ENCODE results near the gene CEP57L1. TPM values are rescaled to one million over a fixed set of nuclear protein-coding genes. Genes with fewer than 3 reads are reported as not detected.
"Not testable (repeated sequence)": the region's sequence is repeated elsewhere in the genome, so short reads cannot be mapped to it uniquely, and the experiment has no call there.

The CEP57L1 gene
- total and polyA plus RNA-seq, 3 experiments from 2014 or later: 7.8 to 19.1 (median 18.6) TPM

DNA sequence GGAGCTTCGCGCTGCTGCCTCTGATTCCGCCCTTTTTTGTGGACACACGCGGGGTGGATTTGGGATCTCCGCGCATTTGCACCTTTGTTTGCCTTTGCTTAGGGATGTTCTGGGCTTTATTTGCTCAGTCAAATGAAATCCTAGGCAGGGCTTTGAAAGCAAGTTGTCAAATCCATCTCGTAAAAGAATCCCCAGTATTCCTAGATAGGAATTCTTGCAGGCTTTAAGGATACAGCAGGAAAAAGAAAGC, 453 bp downstream of the CEP57L1 start:
- H3K36me3 ChIP-seq (ENCODE audit: insufficient read depth, low read length): no peaks in the 10 kb centered on the region
- peak overlapping the region; percentile 92 to 96 (median 93) for H3K4me3 Mint-ChIP-seq
- peaks cover 0 to 14% (median 5%) of the 10 kb centered on the region in 3 donors for H3K36me3 Mint-ChIP-seq
- peaks cover 33% of the 10 kb centered on the region for H3K4me1 ChIP-seq (ENCODE audit: insufficient read depth, low read length)
- peak overlapping the region; percentile 95 for H3K4me3 ChIP-seq (ENCODE audit: low read length)
- no peaks in the 10 kb centered on the region for H3K9me3 ChIP-seq (ENCODE audit: low read length)
- H3K4me1 Mint-ChIP-seq: peaks cover 44 to 53% (median 48%) of the 10 kb centered on the region in 3 donors
- DNase-seq: no peak
- H3K27me3 ChIP-seq (ENCODE audit: insufficient read depth, low read length, poor library complexity, severe bottlenecking): no peaks in the 10 kb centered on the region
- POLR2A ChIA-PET: interaction anchor here (0.5 to 3.2 kb wide), 7 partner anchors 86 to 1379 kb away, joined by 3 to 48 read pairs (median 6); partner anchors contain the start of genes ARMC2, CD164, FOXO3 and SNX3
- H3K27me3 Mint-ChIP-seq: no peaks in the 10 kb centered on the region
- CTCF ChIA-PET: interaction anchor here (2.0 to 3.3 kb wide), 3 partner anchors 23 to 287 kb away, joined by 6 to 21 read pairs (median 14); partner anchors contain the start of gene CD164
- peak overlapping the region in 7 of 8 donors; percentile 98 to 99 (median 99) for H3K27ac Mint-ChIP-seq
- no peaks in the 10 kb centered on the region for H3K9me3 Mint-ChIP-seq
- H3K27ac ChIP-seq (ENCODE audit: low read depth, low read length): peak overlapping the region; percentile 98

DNA sequence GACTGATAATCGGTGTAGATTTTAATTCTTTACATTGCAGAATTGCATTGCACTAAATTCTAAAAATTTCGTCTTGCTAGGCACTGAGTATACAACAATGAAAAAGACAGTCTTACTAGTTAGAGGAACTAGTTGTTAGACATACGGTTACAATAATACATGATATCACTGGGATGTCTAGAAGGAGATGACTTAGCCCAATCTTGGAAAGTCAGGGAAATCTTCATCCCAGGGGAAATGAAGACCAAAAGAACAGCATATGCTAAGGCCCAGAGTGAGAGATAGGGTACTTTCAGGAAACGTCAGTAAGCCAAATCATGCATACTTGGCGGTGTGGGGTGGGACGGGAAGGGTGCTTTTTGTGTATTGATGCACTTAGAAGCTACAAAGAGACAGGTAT, 901 bp downstream of the CEP57L1 start:
- Mint-ChIP-seq H3K27me3 (no peaks in the 10 kb centered on the region), H3K9me3 (no peaks in the 10 kb centered on the region), H3K36me3 (peaks cover 0 to 15% (median 7%) of the 10 kb centered on the region in 3 donors), H3K4me1 (peaks cover 39 to 48% (median 44%) of the 10 kb centered on the region in 3 donors), H3K27ac (peak overlapping the region in 6 of 8 donors; percentile 30 to 99 (median 82)), H3K4me3 (peak overlapping the region; percentile 92 to 96 (median 93))
- ChIA-PET POLR2A (interaction anchor here (1.3 to 3.2 kb wide), 3 partner anchors 286 to 835 kb away, joined by 6 to 48 read pairs (median 17); partner anchors contain the start of genes CD164, FOXO3 and SNX3), CTCF (interaction anchor here (2.6 to 3.3 kb wide), 2 partner anchors 23 to 87 kb away, joined by 6 to 21 read pairs; no protein-coding TSS in a partner anchor)
- Histone ChIP-seq H3K36me3 (ENCODE audit: insufficient read depth, low read length) (no peaks in the 10 kb centered on the region), H3K27me3 (ENCODE audit: insufficient read depth, low read length, poor library complexity, severe bottlenecking) (no peaks in the 10 kb centered on the region), H3K4me3 (ENCODE audit: low read length) (peak overlapping the region; percentile 95), H3K4me1 (ENCODE audit: insufficient read depth, low read length) (peaks cover 33% of the 10 kb centered on the region), H3K27ac (ENCODE audit: low read depth, low read length) (peak overlapping the region; percentile 98), H3K9me3 (ENCODE audit: low read length) (no peaks in the 10 kb centered on the region)
- no peak for DNase-seq

DNA sequence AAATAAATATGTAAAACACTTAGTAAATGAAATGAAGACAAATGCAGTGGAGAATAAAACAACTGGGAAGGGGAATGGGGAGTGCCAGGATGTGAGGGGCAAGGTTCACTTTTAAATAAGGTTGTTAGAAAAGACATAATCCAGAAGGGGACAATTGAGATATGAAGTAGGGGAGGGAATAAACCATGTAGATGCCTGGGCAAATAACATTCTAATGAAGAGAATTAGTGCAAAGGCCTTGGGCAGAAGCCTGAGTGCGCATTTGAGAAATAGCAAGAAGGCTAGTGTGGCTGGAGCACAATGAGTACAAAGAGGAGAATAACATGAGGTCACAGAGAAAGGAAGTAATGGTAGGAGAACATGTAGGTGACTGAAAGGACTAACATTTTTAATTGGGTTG, 2.4 kb downstream of the CEP57L1 start:
- no peaks in the 10 kb centered on the region for H3K27me3 ChIP-seq (ENCODE audit: insufficient read depth, low read length, poor library complexity, severe bottlenecking)
- Mint-ChIP-seq H3K4me3 (peak overlapping the region in 1 of 7 donors; percentile 94), H3K27me3 (no peaks in the 10 kb centered on the region), H3K36me3 (peaks cover 0 to 19% (median 10%) of the 10 kb centered on the region in 3 donors), H3K9me3 (no peaks in the 10 kb centered on the region), H3K4me1 (peaks cover 25 to 34% (median 29%) of the 10 kb centered on the region in 3 donors), H3K27ac (peak overlapping the region in 2 of 8 donors; percentile 67 to 99)
- no peak overlapping the region for H3K4me3 ChIP-seq (ENCODE audit: low read length)
- CTCF ChIA-PET: no interaction called here
- H3K9me3 ChIP-seq (ENCODE audit: low read length): no peaks in the 10 kb centered on the region
- H3K27ac ChIP-seq (ENCODE audit: low read depth, low read length): no peak overlapping the region
- no peak for DNase-seq
- H3K36me3 ChIP-seq (ENCODE audit: insufficient read depth, low read length): no peaks in the 10 kb centered on the region
- POLR2A ChIA-PET: no interaction called here
- H3K4me1 ChIP-seq (ENCODE audit: insufficient read depth, low read length): peaks cover 19% of the 10 kb centered on the region

DNA sequence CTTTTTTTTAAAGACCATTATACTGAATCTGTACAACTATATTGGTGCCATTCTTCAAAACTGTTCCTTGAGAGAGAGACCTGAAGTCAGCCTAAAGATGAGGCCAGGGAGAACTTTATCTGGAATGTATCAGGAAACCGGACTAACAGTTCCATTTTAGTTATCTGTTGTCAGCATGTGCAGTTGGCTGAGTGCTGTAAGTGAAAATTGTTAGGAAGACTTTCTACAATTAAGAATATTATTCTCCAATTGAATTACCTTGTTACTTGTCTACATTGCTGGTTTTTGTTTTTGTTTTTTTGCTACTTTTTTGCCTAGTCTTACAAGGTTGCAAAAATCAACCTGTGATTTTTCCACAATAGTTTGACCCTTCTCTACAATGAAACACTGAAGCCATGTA, 7.5 kb downstream of the CEP57L1 start:
- no peaks in the 10 kb centered on the region for H3K36me3 ChIP-seq (ENCODE audit: insufficient read depth, low read length)
- H3K27me3 Mint-ChIP-seq: no peaks in the 10 kb centered on the region
- H3K27ac ChIP-seq (ENCODE audit: low read depth, low read length): no peak overlapping the region
- ChIA-PET POLR2A (no interaction called here), CTCF (no interaction called here)
- no peaks in the 10 kb centered on the region for H3K4me1 ChIP-seq (ENCODE audit: insufficient read depth, low read length)
- H3K27ac Mint-ChIP-seq: no peak overlapping the region
- H3K4me3 Mint-ChIP-seq: no peak overlapping the region
- peaks cover 0 to 10% (median 5%) of the 10 kb centered on the region in 3 donors for H3K36me3 Mint-ChIP-seq
- H3K27me3 ChIP-seq (ENCODE audit: insufficient read depth, low read length, poor library complexity, severe bottlenecking): no peaks in the 10 kb centered on the region
- no peak for DNase-seq
- no peaks in the 10 kb centered on the region for H3K9me3 Mint-ChIP-seq
- no peaks in the 10 kb centered on the region for H3K9me3 ChIP-seq (ENCODE audit: low read length)
- no peak overlapping the region for H3K4me3 ChIP-seq (ENCODE audit: low read length)
- no peaks in the 10 kb centered on the region for H3K4me1 Mint-ChIP-seq

DNA sequence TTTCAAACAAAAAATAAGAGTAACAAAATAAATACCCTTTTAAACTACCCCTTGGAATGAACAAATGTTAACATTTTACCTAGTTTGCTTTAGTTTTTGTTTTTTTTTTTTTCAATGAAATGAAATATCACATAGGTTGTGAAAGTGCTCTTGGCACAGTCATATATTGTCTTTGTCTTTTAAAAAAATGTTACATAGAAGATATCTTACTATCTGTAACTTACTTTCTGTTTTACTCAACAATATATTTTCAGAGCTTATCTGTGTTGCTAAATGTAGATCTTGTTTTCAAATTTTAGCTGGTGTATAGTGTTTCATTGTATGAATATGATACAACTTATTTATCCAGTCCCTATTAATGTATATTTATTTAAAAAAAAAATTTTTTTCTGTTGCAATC, 8.6 kb downstream of the CEP57L1 start:
- POLR2A ChIA-PET: no interaction called here
- CTCF ChIA-PET: no interaction called here

DNA sequence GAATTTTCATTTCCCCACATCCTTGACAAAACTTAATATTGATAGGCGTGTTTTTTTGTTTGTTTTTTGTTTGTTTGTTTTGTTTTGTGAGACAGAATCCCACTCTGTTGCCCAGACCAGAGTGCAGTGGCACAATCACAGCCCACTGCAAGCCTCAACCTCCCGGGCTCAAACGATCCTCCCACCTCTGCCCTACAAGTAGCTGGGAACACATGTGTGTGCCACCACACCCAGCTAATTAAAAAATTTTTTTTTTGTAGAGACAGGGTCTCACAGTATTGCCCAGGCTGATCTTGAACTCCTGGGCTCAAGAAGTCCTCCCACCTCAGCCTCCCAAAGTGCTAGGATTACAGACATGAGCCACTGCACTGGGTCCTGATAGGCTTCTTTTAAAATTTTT, 9.2 kb downstream of the CEP57L1 start:
- no peak overlapping the region for H3K4me3 Mint-ChIP-seq
- H3K9me3 ChIP-seq (ENCODE audit: low read length): no peaks in the 10 kb centered on the region
- CTCF ChIA-PET: no interaction called here

More for the DNA sequence above, 8.6 kb downstream of the CEP57L1 start:
- no peaks in the 10 kb centered on the region for H3K4me1 Mint-ChIP-seq
- H3K27ac Mint-ChIP-seq: no peak overlapping the region
- no peak overlapping the region for H3K4me3 Mint-ChIP-seq
- H3K36me3 Mint-ChIP-seq: peaks cover 0 to 8% (median 5%) of the 10 kb centered on the region in 3 donors
- no peak overlapping the region for H3K27ac ChIP-seq (ENCODE audit: low read depth, low read length)
- DNase-seq: no peak
- no peaks in the 10 kb centered on the region for H3K27me3 ChIP-seq (ENCODE audit: insufficient read depth, low read length, poor library complexity, severe bottlenecking)
- no peaks in the 10 kb centered on the region for H3K9me3 Mint-ChIP-seq
- H3K4me3 ChIP-seq (ENCODE audit: low read length): no peak overlapping the region
- no peaks in the 10 kb centered on the region for H3K9me3 ChIP-seq (ENCODE audit: low read length)
- H3K27me3 Mint-ChIP-seq: no peaks in the 10 kb centered on the region
- H3K36me3 ChIP-seq (ENCODE audit: insufficient read depth, low read length): no peaks in the 10 kb centered on the region
- no peaks in the 10 kb centered on the region for H3K4me1 ChIP-seq (ENCODE audit: insufficient read depth, low read length)

DNA sequence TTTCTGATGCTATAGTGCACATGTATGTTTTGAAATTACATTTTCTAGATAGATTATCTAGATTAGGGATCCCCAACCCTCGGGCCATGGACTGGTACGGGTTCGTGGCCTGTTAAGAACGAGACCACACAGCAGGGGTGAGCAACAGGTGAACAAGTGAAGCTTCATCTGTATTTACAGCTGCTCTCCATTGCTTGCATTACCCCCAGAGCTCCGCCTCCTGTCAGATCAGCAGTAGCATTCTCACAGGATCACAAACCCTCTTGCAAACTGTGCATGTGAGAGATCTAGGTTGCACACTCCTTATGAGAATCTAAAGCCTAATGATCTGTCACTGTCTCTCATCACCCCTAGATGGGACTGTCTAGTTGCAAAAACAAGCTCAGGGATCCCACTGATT, 10.4 kb downstream of the CEP57L1 start:
- no peak overlapping the region for H3K4me3 ChIP-seq (ENCODE audit: low read length)
- H3K36me3 ChIP-seq (ENCODE audit: insufficient read depth, low read length): no peaks in the 10 kb centered on the region
- Mint-ChIP-seq H3K27me3 (no peaks in the 10 kb centered on the region), H3K4me1 (no peaks in the 10 kb centered on the region), H3K27ac (no peak overlapping the region), H3K36me3 (peaks cover 5 to 8% (median 7%) of the 10 kb centered on the region in 3 donors), H3K9me3 (no peaks in the 10 kb centered on the region), H3K4me3 (no peak overlapping the region)
- no peaks in the 10 kb centered on the region for H3K4me1 ChIP-seq (ENCODE audit: insufficient read depth, low read length)
- H3K27me3 ChIP-seq (ENCODE audit: insufficient read depth, low read length, poor library complexity, severe bottlenecking): no peaks in the 10 kb centered on the region
- DNase-seq: no peak
- H3K27ac ChIP-seq (ENCODE audit: low read depth, low read length): no peak overlapping the region
- POLR2A ChIA-PET: no interaction called here
- CTCF ChIA-PET: no interaction called here
- H3K9me3 ChIP-seq (ENCODE audit: low read length): no peaks in the 10 kb centered on the region

More for the DNA sequence above, 9.2 kb downstream of the CEP57L1 start:
- POLR2A ChIA-PET: no interaction called here
- H3K4me1 Mint-ChIP-seq: no peaks in the 10 kb centered on the region
- no peak overlapping the region for H3K27ac ChIP-seq (ENCODE audit: low read depth, low read length)
- H3K27me3 Mint-ChIP-seq: no peaks in the 10 kb centered on the region
- no peaks in the 10 kb centered on the region for H3K27me3 ChIP-seq (ENCODE audit: insufficient read depth, low read length, poor library complexity, severe bottlenecking)
- H3K27ac Mint-ChIP-seq: peak overlapping the region in 1 of 8 donors; percentile 43
- no peaks in the 10 kb centered on the region for H3K9me3 Mint-ChIP-seq
- H3K36me3 Mint-ChIP-seq: peaks cover 0 to 5% (median 5%) of the 10 kb centered on the region in 3 donors
- no peaks in the 10 kb centered on the region for H3K36me3 ChIP-seq (ENCODE audit: insufficient read depth, low read length)
- H3K4me1 ChIP-seq (ENCODE audit: insufficient read depth, low read length): no peaks in the 10 kb centered on the region
- no peak overlapping the region for H3K4me3 ChIP-seq (ENCODE audit: low read length)
- no peak for DNase-seq

DNA sequence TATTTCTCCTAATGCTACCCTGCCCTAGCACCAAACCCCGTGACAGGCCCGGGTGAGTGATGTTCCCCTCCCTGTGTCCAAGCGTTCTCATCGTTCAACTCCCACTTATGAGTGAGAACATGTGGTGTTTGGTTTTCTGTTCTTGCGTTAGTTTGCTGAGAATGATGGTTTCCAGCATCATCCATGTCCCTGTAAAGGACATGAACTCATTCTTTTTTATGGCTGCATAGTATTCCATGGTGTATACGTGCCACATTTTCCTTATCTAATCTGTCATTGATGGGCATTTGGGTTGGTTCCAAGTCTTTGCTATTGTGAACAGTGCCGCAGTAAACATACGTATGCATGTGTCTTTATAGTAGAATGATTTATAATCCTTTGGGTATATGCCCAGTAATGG, 14.4 kb downstream of the CEP57L1 start:
- H3K27ac ChIP-seq (ENCODE audit: low read depth, low read length); H3K9me3 ChIP-seq (ENCODE audit: low read length); H3K4me3 ChIP-seq (ENCODE audit: low read length); H3K4me1 Mint-ChIP-seq; H3K27ac Mint-ChIP-seq; H3K9me3 Mint-ChIP-seq; H3K27me3 ChIP-seq (ENCODE audit: insufficient read depth, low read length, poor library complexity, severe bottlenecking); CTCF ChIA-PET; POLR2A ChIA-PET; H3K36me3 ChIP-seq (ENCODE audit: insufficient read depth, low read length); H3K4me1 ChIP-seq (ENCODE audit: insufficient read depth, low read length); H3K4me3 Mint-ChIP-seq; H3K27me3 Mint-ChIP-seq; DNase-seq: not testable (repeated sequence)
- peaks cover 2 to 16% (median 7%) of the 10 kb centered on the region in 3 donors for H3K36me3 Mint-ChIP-seq
